GM23338 (cell line): ENCODE data around the gene OR2B2. TPM values are rescaled to one million over a fixed set of nuclear protein-coding genes. Genes with fewer than 3 reads are reported as not detected.

ENCODE experiments used
- ATAC-seq: fragments of 200-7000 bp; cut with Tn5 transposase; 3 replicates; pipeline ENCODE4 v1.9.1; 2020
- DNase-seq: peaks from one replicate; pipeline ENCODE4 v3.0.0-alpha.2; 2015; ENCODE audit warnings: low spot score
- H2AFZ ChIP-seq: fragments of 200-600 bp; sonication (generic); 2 replicates; pipeline ENCODE4 v1.8.0; 2016; ENCODE audit warnings: antibody characterized with exemption, mild to moderate bottlenecking, moderate library complexity
- H3F3A ChIP-seq: fragments of 200-600 bp; sonication (generic); replicated peaks from 2 replicates; pipeline ENCODE4 v1.8.0; 2017; ENCODE audit warnings: antibody characterized with exemption, mixed run types, low read depth
- H3K27ac ChIP-seq: fragments of 200-600 bp; sonication (generic); 2 replicates; pipeline ENCODE4 v1.6.1; 2016; ENCODE audit warnings: low read depth
- H3K27me3 ChIP-seq: fragments of 200-600 bp; sonication (generic); 2 replicates; pipeline ENCODE4 v1.8.0; 2016; ENCODE audit warnings: mild to moderate bottlenecking, mixed run types, moderate library complexity; ENCODE audit not compliant: insufficient read depth
- H3K36me3 ChIP-seq: fragments of 200-600 bp; sonication (generic); 2 replicates; pipeline ENCODE4 v1.8.0; 2016; ENCODE audit warnings: mild to moderate bottlenecking; ENCODE audit not compliant: insufficient read depth
- H3K4me1 ChIP-seq: fragments of 200-600 bp; sonication (generic); 2 replicates; pipeline ENCODE4 v1.8.0; 2016; ENCODE audit warnings: mild to moderate bottlenecking, moderate library complexity; ENCODE audit not compliant: insufficient read depth
- H3K4me2 ChIP-seq: fragments of 200-600 bp; sonication (generic); 2 replicates; pipeline ENCODE4 v1.7.1; 2017; ENCODE audit warnings: mixed run types
- H3K4me3 ChIP-seq: fragments of 200-600 bp; sonication (generic); 2 replicates; pipeline ENCODE4 v1.6.1; 2016; ENCODE audit warnings: mixed run types
- H3K79me2 ChIP-seq: fragments of 200-600 bp; sonication (generic); replicated peaks from 2 replicates; pipeline ENCODE4 v1.8.0; 2017; ENCODE audit warnings: mild to moderate bottlenecking; ENCODE audit not compliant: insufficient read depth
- H3K9me2 ChIP-seq: fragments of 200-600 bp; sonication (generic); 2 replicates; pipeline ENCODE4 v1.8.0; 2017; ENCODE audit not compliant: insufficient read depth
- H4K20me1 ChIP-seq: fragments of 200-600 bp; sonication (generic); replicated peaks from 2 replicates; pipeline ENCODE4 v1.8.0; 2017; ENCODE audit warnings: mild to moderate bottlenecking; ENCODE audit not compliant: insufficient read depth
- H3K27ac Mint-ChIP-seq: 2 replicates; pipeline ENCODE4 v1.8.0; 2020; ENCODE audit warnings: inconsistent platforms, mild to moderate bottlenecking, moderate library complexity, mixed read lengths
- H3K27me3 Mint-ChIP-seq: 3 replicates; pipeline ENCODE4 v1.8.0; 2022; ENCODE audit warnings: low read depth, mild to moderate bottlenecking, moderate library complexity, mixed read lengths, inconsistent platforms; ENCODE audit not compliant: insufficient read depth, poor library complexity
- H3K36me3 Mint-ChIP-seq: 3 replicates; pipeline ENCODE4 v1.8.0; 2021; ENCODE audit warnings: low read depth, mild to moderate bottlenecking, inconsistent platforms, moderate library complexity, mixed read lengths
- H3K4me1 Mint-ChIP-seq: 3 replicates; pipeline ENCODE4 v1.8.0; 2020; ENCODE audit warnings: mild to moderate bottlenecking, inconsistent platforms, mixed read lengths
- H3K4me3 Mint-ChIP-seq: 3 replicates; pipeline ENCODE4 v1.8.0; 2021; ENCODE audit warnings: moderate library complexity, mild to moderate bottlenecking, inconsistent platforms, mixed read lengths
- H3K9me3 Mint-ChIP-seq: 3 replicates; pipeline ENCODE4 v1.8.0; 2020; ENCODE audit warnings: moderate library complexity, mild to moderate bottlenecking, inconsistent platforms, mixed read lengths
- CREB1 ChIP-seq: fragments of 250-450 bp; sonication (Bioruptor Pico); IDR thresholded peaks from 2 replicates; pipeline ENCODE4 v1.5.0; 2020; ENCODE audit warnings: low read depth, mild to moderate bottlenecking, moderate library complexity
- POLR2AphosphoS5 ChIP-seq: IDR thresholded peaks from 2 replicates; pipeline ENCODE4 v1.6.1; 2016; ENCODE audit warnings: antibody characterized with exemption, low read depth
- ZNF331 ChIP-seq: fragments of 250-450 bp; sonication (Bioruptor Pico); IDR thresholded peaks from 2 replicates; pipeline ENCODE4 v1.5.0; 2020; ENCODE audit warnings: low read depth, mild to moderate bottlenecking, moderate library complexity
- polyA plus RNA-seq: library from polyadenylated mRNA; unstranded; fragments of >200 nt; fragmentation: Nextera tagmentation; extraction: Ambion mirVana; gene quantifications from 2 replicates; pipeline ENCODE4 v1.2.1, GENCODE V29; 2016
- total RNA-seq: library from RNA; depleted of rRNA; stranded (reverse); fragments of >200 nt; shearing (Covaris generic); gene quantifications from 2 replicates; pipeline ENCODE4 v1.2.3, GENCODE V29; 2014
- TF ChIP-seq, protein P1 (sequence below): IDR thresholded peaks from one replicate; pipeline ENCODE4 v1.6.1; 2018; ENCODE audit warnings: antibody characterized with exemption; ENCODE audit not compliant: unreplicated experiment
- TF ChIP-seq, protein P2 (sequence below): fragments of 250-450 bp; sonication (Bioruptor Pico); IDR thresholded peaks from 2 replicates; pipeline ENCODE4 v1.5.0; 2020; ENCODE audit warnings: mild to moderate bottlenecking, moderate library complexity

Gene OR2B2
- total and polyA plus RNA-seq, 2 experiments from 2014 or later: 0.38 TPM; not detected in 1

DNA sequence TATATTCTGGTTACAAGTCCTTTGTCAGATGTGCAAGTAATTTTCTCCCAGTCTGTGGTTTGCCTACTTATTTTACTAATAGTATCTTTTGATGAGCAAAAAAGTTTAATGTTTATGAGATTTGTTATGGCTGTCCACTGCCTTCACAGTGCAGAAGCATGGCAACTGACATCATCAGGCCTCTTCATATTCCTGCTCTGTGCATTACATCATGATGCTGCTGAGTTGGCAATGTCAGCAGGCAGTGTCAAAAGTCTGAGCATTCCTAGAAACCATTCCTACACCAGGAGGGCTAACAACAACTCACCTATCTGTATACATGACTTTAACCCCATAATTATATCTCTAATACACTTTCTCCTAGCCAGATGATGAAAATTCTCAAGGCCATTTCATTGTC is 10.8 kb upstream of the OR2B2 start:
- H3K79me2 ChIP-seq: no peaks in the 10 kb centered on the region
- ATAC-seq: no peak

DNA sequence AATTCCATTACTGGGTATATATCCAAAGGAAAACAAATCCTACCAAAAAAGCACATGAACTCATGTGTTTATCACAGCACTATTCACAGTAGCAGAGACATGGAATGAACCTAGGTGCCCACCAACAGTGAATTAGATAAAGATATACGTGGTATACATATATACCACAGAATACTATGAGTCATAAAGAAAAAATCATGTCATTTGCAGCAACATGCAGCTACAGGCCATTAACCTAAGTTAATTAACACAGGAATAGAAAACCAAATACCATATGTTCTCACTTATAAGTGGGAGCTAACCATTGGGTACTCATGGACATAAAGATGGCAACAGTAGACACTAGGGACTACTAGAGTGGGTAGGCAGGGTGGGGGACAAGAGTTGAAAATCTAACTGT is 4.2 kb downstream of the OR2B2 start:
- no peaks in the 10 kb centered on the region for H3K4me1 Mint-ChIP-seq
- H3K27ac Mint-ChIP-seq: no peak overlapping the region
- Histone ChIP-seq H3F3A (no peaks in the 10 kb centered on the region), H3K4me3 (no peak overlapping the region), H3K4me2 (no peak overlapping the region), H3K27ac (no peak overlapping the region), H3K27me3 (no peaks in the 10 kb centered on the region), H4K20me1 (no peaks in the 10 kb centered on the region), H3K4me1 (no peaks in the 10 kb centered on the region), H3K9me2 (no peaks in the 10 kb centered on the region), H3K79me2 (no peaks in the 10 kb centered on the region), H3K36me3 (no peaks in the 10 kb centered on the region), H2AFZ (no peak overlapping the region)
- ATAC-seq: no peak
- H3K4me3 Mint-ChIP-seq: no peak overlapping the region
- no peaks in the 10 kb centered on the region for H3K9me3 Mint-ChIP-seq
- H3K36me3 Mint-ChIP-seq: no peaks in the 10 kb centered on the region
- peaks cover 3% of the 10 kb centered on the region for H3K27me3 Mint-ChIP-seq
- TF ChIP-seq ZNF331 (no peak), POLR2AphosphoS5 (no peak), CREB1 (no peak)
- TF ChIP-seq, protein P1, sequence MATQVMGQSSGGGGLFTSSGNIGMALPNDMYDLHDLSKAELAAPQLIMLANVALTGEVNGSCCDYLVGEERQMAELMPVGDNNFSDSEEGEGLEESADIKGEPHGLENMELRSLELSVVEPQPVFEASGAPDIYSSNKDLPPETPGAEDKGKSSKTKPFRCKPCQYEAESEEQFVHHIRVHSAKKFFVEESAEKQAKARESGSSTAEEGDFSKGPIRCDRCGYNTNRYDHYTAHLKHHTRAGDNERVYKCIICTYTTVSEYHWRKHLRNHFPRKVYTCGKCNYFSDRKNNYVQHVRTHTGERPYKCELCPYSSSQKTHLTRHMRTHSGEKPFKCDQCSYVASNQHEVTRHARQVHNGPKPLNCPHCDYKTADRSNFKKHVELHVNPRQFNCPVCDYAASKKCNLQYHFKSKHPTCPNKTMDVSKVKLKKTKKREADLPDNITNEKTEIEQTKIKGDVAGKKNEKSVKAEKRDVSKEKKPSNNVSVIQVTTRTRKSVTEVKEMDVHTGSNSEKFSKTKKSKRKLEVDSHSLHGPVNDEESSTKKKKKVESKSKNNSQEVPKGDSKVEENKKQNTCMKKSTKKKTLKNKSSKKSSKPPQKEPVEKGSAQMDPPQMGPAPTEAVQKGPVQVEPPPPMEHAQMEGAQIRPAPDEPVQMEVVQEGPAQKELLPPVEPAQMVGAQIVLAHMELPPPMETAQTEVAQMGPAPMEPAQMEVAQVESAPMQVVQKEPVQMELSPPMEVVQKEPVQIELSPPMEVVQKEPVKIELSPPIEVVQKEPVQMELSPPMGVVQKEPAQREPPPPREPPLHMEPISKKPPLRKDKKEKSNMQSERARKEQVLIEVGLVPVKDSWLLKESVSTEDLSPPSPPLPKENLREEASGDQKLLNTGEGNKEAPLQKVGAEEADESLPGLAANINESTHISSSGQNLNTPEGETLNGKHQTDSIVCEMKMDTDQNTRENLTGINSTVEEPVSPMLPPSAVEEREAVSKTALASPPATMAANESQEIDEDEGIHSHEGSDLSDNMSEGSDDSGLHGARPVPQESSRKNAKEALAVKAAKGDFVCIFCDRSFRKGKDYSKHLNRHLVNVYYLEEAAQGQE: no peak
- TF ChIP-seq, protein P2, sequence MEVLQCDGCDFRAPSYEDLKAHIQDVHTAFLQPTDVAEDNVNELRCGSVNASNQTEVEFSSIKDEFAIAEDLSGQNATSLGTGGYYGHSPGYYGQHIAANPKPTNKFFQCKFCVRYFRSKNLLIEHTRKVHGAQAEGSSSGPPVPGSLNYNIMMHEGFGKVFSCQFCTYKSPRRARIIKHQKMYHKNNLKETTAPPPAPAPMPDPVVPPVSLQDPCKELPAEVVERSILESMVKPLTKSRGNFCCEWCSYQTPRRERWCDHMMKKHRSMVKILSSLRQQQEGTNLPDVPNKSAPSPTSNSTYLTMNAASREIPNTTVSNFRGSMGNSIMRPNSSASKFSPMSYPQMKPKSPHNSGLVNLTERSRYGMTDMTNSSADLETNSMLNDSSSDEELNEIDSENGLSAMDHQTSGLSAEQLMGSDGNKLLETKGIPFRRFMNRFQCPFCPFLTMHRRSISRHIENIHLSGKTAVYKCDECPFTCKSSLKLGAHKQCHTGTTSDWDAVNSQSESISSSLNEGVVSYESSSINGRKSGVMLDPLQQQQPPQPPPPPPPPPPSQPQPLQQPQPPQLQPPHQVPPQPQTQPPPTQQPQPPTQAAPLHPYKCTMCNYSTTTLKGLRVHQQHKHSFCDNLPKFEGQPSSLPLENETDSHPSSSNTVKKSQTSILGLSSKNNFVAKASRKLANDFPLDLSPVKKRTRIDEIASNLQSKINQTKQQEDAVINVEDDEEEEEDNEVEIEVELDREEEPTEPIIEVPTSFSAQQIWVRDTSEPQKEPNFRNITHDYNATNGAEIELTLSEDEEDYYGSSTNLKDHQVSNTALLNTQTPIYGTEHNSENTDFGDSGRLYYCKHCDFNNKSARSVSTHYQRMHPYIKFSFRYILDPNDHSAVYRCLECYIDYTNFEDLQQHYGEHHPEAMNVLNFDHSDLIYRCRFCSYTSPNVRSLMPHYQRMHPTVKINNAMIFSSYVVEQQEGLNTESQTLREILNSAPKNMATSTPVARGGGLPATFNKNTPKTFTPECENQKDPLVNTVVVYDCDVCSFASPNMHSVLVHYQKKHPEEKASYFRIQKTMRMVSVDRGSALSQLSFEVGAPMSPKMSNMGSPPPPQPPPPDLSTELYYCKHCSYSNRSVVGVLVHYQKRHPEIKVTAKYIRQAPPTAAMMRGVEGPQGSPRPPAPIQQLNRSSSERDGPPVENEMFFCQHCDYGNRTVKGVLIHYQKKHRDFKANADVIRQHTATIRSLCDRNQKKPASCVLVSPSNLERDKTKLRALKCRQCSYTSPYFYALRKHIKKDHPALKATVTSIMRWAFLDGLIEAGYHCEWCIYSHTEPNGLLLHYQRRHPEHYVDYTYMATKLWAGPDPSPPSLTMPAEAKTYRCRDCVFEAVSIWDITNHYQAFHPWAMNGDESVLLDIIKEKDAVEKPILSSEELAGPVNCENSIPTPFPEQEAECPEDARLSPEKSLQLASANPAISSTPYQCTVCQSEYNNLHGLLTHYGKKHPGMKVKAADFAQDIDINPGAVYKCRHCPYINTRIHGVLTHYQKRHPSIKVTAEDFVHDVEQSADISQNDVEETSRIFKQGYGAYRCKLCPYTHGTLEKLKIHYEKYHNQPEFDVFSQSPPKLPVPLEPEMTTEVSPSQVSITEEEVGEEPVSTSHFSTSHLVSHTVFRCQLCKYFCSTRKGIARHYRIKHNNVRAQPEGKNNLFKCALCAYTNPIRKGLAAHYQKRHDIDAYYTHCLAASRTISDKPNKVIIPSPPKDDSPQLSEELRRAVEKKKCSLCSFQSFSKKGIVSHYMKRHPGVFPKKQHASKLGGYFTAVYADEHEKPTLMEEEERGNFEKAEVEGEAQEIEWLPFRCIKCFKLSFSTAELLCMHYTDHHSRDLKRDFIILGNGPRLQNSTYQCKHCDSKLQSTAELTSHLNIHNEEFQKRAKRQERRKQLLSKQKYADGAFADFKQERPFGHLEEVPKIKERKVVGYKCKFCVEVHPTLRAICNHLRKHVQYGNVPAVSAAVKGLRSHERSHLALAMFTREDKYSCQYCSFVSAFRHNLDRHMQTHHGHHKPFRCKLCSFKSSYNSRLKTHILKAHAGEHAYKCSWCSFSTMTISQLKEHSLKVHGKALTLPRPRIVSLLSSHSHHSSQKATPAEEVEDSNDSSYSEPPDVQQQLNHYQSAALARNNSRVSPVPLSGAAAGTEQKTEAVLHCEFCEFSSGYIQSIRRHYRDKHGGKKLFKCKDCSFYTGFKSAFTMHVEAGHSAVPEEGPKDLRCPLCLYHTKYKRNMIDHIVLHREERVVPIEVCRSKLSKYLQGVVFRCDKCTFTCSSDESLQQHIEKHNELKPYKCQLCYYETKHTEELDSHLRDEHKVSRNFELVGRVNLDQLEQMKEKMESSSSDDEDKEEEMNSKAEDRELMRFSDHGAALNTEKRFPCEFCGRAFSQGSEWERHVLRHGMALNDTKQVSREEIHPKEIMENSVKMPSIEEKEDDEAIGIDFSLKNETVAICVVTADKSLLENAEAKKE: no peak
- DNase-seq: no peak

More for the DNA sequence above, 10.8 kb upstream of the OR2B2 start:
- DNase-seq: no peak
- no peak overlapping the region for H3K4me3 Mint-ChIP-seq
- H3K4me3 ChIP-seq: no peak overlapping the region
- no peak overlapping the region for H3K27ac Mint-ChIP-seq
- TF ChIP-seq, protein P1: no peak
- no peak overlapping the region for H3K27ac ChIP-seq
- no peaks in the 10 kb centered on the region for H3F3A ChIP-seq
- no peaks in the 10 kb centered on the region for H3K4me1 ChIP-seq
- no peaks in the 10 kb centered on the region for H3K27me3 Mint-ChIP-seq
- no peaks in the 10 kb centered on the region for H3K4me1 Mint-ChIP-seq
- H3K36me3 ChIP-seq: no peaks in the 10 kb centered on the region
- H3K27me3 ChIP-seq: no peaks in the 10 kb centered on the region
- H4K20me1 ChIP-seq: no peaks in the 10 kb centered on the region
- H3K36me3 Mint-ChIP-seq: peaks cover under 1% of the 10 kb centered on the region; the same call in 1 of the 3 replicates
- H3K9me3 Mint-ChIP-seq: peaks cover 6% of the 10 kb centered on the region; the same call in 2 of the 3 replicates
- H3K4me2 ChIP-seq: no peak overlapping the region
- no peaks in the 10 kb centered on the region for H3K9me2 ChIP-seq
- no peak overlapping the region for H2AFZ ChIP-seq
